ENCODE measurements around the gene ITIH2.
"Not testable (repeated sequence)": the region's sequence is repeated elsewhere in the genome, so short reads cannot be mapped to it uniquely, and the experiment has no call there.

ITIH2 gene

GRCh38 chr10:7750222-7750621 lies 47.1 kb downstream of the ITIH2 start:
- no peak for DNase-seq (ENCODE audit: low read depth in 3 of 3)

- no peak for DNase-seq (ENCODE audit: low read depth in 3 of 3)
Observed at GRCh38 chr10:7752251-7752650, 49.1 kb downstream of the ITIH2 start.

GRCh38 chr10:7755103-7755502 lies 52.0 kb downstream of the ITIH2 start:
- DNase-seq (ENCODE audit: low read depth in 3 of 3): no peak

- DNase-seq (ENCODE audit: low read depth in 3 of 3): no peak
Observed at GRCh38 chr10:7756360-7756992, 53.4 kb downstream of the ITIH2 start.

GRCh38 chr10:7763929-7764328 lies 60.8 kb downstream of the ITIH2 start:
- no peak for DNase-seq (ENCODE audit: low read depth in 3 of 3)

GRCh38 chr10:7766241-7766640 lies 63.1 kb downstream of the ITIH2 start:
- no peak for DNase-seq (ENCODE audit: low read depth in 3 of 3)

GRCh38 chr10:7767209-7767608 lies 64.1 kb downstream of the ITIH2 start:
- no peak for DNase-seq (ENCODE audit: low read depth in 3 of 3)

GRCh38 chr10:7768417-7768816 lies 65.3 kb downstream of the ITIH2 start:
- no peak for DNase-seq (ENCODE audit: low read depth in 3 of 3)

GRCh38 chr10:7773845-7774801 lies 71.0 kb downstream of the ITIH2 start:
- no peak for DNase-seq (ENCODE audit: low read depth in 3 of 3)

GRCh38 chr10:7776777-7777176 lies 73.7 kb downstream of the ITIH2 start:
- no peak for DNase-seq (ENCODE audit: low read depth in 3 of 3)

GRCh38 chr10:7782194-7782593 lies 79.1 kb downstream of the ITIH2 start:
- not testable (repeated sequence) for DNase-seq (ENCODE audit: low read depth in 3 of 3)

GRCh38 chr10:7786430-7786829 lies 83.3 kb downstream of the ITIH2 start:
- DNase-seq (ENCODE audit: low read depth in 3 of 3): no peak

- DNase-seq (ENCODE audit: low read depth in 3 of 3): no peak
Observed at GRCh38 chr10:7787150-7787856, 84.2 kb downstream of the ITIH2 start.

GRCh38 chr10:7787857-7788638 lies 84.9 kb downstream of the ITIH2 start, which contains the start of the genes ATP5F1C and KIN:
TSS of gene ATP5F1C (plus strand) at chr10:7788177. CDS start at chr10:7788208, 31 bp downstream.
TSS of gene KIN (minus strand) at chr10:7787993. CDS start at chr10:7787933, 60 bp downstream.
- peak; percentile 95 to 96 (median 95) for DNase-seq (ENCODE audit: low read depth in 3 of 3)

- no peak for DNase-seq (ENCODE audit: low read depth in 3 of 3)
Observed at GRCh38 chr10:7788639-7789286, 85.6 kb downstream of the ITIH2 start.

GRCh38 chr10:7789390-7789789 lies 86.3 kb downstream of the ITIH2 start:
- no peak for DNase-seq (ENCODE audit: low read depth in 3 of 3)

- DNase-seq (ENCODE audit: low read depth in 3 of 3): no peak
Observed at GRCh38 chr10:7792541-7792940, 89.4 kb downstream of the ITIH2 start.

GRCh38 chr10:7794251-7795026 lies 91.3 kb downstream of the ITIH2 start:
- no peak for DNase-seq (ENCODE audit: low read depth in 3 of 3)

- no peak for DNase-seq (ENCODE audit: low read depth in 3 of 3)
Observed at GRCh38 chr10:7795605-7796004, 92.5 kb downstream of the ITIH2 start.

- DNase-seq (ENCODE audit: low read depth in 3 of 3): no peak
Observed at GRCh38 chr10:7797582-7797981, 94.5 kb downstream of the ITIH2 start.

All from stimulated activated CD4-positive, alpha-beta T cell treated with anti-CD3 and anti-CD28 coated beads, TNF-alpha, amount 100 ng/mL, for 4 hours (primary cell).